HG03280 (cell line): Measurements from ENCODE around the gene ST14.
"Not testable (repeated sequence)": the region's sequence is repeated elsewhere in the genome, so short reads cannot be mapped to it uniquely, and the experiment has no call there.

Experiments
- ATAC-seq: cut with Tn5 transposase; IDR thresholded peaks from one replicate; pipeline ENCODE4 v1.9.1; 2021; ENCODE audit warnings: mild to moderate bottlenecking, moderate library complexity; ENCODE audit not compliant: unreplicated experiment

The ST14 gene

GRCh38 chr11:130163346-130164220, 4.0 kb downstream of the ST14 start:
- no peak for ATAC-seq

- no peak for ATAC-seq
Observed at GRCh38 chr11:130164221-130164570, 4.6 kb downstream of the ST14 start.

- no peak for ATAC-seq
Observed at GRCh38 chr11:130165601-130166456, 6.2 kb downstream of the ST14 start.

DNA sequence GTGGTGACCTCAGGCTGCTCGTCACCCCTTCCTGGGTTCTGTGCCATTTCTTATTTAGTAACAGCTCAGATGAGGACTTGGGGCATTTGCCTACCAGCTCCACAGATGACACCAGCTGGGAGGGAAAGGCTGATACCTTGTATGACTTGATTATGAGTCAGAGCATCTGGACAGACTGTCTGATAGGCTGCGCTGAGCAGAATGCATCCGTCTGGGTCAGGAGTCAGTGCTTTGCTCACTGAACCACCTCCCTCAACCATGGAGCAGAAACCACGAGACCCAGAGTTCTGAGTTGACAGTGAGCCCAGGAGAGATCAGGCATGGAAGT, 6.8 kb downstream of the ST14 start:
- no peak for ATAC-seq

- ATAC-seq: no peak
Observed at GRCh38 chr11:130167146-130167545, 7.6 kb downstream of the ST14 start.

DNA sequence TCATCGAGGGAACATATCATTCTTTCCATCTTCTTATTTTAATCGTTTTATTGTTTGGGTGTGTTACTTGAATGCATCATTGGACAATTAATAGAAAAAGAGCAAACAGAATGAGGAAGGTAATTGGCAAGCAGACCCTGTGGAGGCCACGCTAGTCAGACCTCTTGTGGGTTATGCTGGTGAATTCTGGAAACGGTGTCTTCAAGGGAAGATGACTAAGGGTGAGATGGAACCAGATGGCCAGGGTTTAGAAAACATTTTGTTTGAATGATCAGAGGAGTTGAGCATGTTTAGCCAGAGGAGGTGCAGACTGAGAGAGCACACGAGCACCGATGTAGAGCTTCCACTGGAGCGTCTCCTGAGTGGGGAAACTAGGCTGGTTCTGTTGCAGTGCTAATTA, 8.5 kb downstream of the ST14 start:
- ATAC-seq: no peak

GRCh38 chr11:130170345-130170744, 10.8 kb downstream of the ST14 start:
- ATAC-seq: no peak

DNA sequence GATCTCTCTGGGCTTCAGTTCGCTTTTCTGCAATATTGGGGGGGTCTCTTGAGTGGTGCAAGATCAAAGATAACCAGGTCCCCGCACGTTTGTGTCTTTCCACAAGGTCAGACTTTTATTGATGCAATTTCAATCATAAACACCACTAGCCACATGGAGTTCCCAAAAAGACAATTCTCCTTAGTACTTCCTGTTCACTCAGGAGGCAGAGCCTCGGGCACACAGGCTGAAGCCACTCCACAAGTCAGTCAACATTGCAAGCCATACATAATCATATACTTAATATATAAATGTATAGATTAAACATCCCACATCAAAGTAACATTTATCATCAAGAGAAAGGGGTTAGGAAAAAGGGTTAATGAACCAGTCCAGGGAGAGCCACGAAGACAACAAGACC, 12.0 kb downstream of the ST14 start:
- no peak for ATAC-seq

- not testable (repeated sequence) for ATAC-seq
Observed at GRCh38 chr11:130172001-130172400, 12.4 kb downstream of the ST14 start.

GRCh38 chr11:130174642-130175041, 15.1 kb downstream of the ST14 start:
- no peak for ATAC-seq

- ATAC-seq: no peak
Observed at GRCh38 chr11:130175898-130176297, 16.3 kb downstream of the ST14 start.

- ATAC-seq: no peak
Observed at GRCh38 chr11:130177782-130178181, 18.2 kb downstream of the ST14 start.

DNA sequence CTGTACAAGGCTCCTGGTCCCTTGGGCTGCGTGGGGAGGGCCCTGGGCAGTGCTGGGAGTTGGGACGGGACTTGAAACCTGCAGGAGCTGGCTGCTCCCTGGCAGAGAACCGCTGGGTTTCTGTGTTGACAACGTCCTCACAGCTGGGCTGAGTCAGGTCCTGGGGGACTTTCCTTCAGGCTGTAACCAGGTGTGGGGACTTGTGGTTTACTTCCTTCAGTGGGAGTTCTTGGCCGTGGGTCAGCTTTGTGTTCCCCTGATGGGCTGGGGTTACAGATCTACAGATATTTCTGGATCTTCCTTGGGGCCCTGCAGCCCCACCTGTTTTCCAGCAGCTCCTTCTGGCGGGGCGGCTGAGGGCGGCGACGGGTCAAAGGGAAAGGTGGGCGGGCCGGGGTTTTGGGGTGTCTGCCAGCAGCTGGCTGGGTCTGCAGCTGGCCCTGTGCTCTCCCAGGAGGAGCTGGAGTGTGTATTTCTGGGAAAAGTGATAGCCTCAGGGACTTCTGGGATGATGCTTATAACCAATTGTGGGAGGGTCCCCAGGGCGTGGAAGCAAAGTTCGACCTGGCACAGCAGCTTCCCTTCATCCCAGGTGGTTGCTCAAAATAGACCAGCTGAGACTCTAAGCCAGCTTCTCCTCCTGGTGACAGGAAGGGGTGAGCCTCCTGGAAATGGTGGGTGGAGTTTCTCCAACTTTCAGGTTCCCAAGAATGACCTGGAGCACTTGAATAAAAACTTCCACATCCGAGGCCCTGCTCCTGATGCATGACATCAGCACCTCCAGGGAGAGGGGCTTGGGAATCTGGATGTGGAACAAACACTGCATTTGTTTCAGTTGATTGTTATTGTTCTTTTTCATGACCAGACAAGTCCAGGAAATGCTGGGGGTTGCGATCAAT, 19.1 kb downstream of the ST14 start:
- ATAC-seq: no peak

- ATAC-seq: no peak
Observed at GRCh38 chr11:130179396-130180306, 20.1 kb downstream of the ST14 start.

DNA sequence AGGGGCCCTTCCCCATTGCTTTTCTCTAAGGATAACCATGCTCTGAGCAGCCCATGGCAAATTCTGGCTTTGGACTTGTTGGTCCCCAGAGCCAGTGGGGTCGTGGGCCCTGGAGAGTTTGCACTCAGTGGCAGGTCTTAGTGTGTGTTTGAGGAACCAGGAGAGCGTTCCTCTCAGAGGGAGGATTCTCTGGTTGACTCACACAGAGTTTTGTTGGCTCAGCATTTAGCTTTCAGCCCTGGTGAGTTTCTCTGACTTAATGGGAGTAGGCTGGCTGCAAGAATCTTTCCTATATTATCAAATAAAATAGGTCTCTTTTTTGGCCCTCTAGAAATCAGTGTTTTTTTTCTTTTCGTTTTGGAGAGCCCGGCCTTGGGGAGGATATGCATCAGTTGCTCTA, 20.9 kb downstream of the ST14 start:
- ATAC-seq: no peak

- no peak for ATAC-seq
Observed at GRCh38 chr11:130180896-130181294, 21.3 kb downstream of the ST14 start.

DNA sequence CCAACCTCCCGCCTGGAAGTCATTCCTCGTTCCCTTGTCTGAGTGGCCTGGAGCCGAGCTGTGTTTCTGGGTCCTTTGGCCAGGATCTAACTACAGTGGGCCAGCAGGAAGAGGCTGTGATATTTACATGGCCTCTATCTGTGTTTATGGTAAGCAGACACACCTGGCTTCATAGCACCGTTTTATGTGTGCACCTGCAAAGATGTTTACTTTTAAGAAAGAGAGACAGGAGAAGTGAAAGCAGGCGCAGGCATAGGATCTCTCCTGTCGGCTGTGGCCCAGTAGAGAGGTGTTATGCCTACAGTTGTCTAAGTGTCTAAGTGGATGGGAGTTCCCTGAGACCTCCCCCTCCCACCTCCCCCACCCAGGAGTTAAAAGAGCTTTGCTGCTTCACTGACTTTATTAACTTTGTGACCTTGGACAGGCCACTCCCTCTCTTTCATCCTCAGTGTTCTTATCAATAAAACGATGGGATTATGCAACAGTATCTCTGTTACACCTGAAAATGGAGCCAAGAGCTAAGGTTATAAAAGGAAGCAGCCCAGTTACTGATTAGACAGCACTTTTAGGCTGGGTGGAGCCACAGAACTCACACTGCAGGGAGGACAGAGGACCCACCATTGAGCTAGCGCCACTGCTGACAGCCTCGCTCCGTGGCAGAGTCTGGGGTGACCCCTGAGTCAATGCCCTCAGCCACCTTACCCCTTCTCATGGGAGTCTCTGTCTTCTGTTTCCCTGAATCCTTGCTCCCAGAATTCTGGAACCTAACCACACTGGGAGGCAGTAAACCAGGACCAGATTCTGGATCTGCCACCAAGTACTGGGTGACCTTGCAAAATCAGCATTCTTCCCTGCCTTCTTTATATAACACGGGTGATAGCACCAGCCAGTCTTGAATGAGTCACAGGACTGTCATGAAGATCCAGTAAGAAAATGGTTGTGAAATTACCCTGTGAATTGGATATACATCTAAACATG, 22.0 kb downstream of the ST14 start:
- peak; percentile 66 for ATAC-seq

DNA sequence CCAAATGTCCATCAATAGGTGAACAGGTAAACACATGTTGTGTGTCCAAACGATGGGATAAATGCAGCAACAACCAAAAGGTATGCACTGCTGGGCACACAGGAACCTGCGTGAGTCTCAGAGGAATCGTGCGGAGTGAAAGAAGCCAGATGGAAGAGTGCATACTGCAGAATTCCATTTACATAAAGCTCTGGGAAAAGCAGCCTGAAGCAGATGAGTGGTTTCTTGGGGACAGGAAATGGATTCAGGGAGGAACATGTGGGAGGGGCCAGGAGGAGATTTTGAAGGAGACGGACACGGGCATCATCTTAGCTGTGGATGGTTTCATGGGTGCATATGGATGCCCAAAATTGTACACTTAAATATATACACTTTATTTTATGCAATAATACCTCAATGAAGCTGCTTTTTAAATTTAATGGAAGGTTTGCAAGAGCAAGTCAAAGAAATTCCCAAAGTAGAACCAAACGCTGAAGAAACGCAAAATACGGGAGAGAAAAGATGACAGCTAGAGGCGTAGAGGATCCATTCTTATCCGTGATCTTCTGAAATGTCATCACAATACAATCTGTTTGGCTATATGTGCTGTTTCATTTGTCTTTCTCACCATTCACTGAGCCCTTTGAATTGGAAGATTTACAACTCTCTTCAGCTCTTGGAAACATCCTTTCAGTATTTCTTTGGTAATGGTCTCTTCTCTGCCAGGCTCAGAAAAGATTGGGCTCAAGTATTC, 24.5 kb downstream of the ST14 start:
- ATAC-seq: no peak
